Activated CD4-positive, alpha-beta T cell treated with anti-CD3 and anti-CD28 coated beads, Interleukin-2, Interleukin-4, amounts not matched to agents 100 ng/mL and 50 ng/mL, durations not matched to agents 16 hours and 8 hours (primary cell): ENCODE results near the gene ZNF598.

Source experiments
- DNase-seq: peaks from one replicate; pipeline ENCODE4 v3.0.0-alpha.2; 2020; ENCODE audit warnings: low spot score

Gene ZNF598

GRCh38 chr16:2006317-2006716 is 3.3 kb downstream of the ZNF598 start:
- no peak for DNase-seq

- no peak for DNase-seq
Observed at GRCh38 chr16:2005646-2006045, 4.0 kb downstream of the ZNF598 start.

DNA sequence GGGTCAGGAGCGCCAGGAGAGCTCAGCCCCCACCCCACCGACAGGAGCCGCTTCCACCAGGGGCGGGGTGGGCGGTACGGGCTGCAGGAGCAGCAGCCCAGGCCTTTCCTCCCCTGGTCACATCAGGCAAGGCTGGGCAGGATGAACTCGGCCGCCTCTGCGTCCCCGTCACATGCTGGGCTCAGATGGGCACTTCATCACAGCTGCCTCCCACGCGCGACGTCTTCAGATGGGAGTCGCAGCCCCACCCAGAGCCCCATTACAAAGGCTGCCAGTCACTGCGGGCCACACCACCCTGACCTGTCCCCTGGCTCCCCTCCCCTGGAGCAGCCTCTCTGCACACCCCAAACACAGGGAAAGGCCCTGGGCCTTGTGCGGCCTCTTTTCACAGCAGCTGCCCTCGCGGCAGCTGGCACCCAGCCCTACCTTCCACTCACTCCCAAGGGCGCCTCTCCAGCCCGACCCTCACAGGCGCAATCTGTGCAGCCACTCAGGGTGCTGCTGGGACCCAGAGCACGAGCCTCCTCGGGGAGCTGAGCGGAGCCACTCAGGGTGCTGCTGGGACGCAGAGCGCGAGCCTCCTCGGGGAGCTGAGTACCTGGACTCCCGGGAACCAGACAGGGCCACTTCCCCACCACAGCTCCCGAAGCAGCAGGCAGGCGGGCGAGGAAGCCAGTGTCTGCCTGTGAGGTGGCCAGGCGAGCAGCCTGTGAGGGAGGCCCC is 4.7 kb downstream of the ZNF598 start:
- DNase-seq, result no peak

DNA sequence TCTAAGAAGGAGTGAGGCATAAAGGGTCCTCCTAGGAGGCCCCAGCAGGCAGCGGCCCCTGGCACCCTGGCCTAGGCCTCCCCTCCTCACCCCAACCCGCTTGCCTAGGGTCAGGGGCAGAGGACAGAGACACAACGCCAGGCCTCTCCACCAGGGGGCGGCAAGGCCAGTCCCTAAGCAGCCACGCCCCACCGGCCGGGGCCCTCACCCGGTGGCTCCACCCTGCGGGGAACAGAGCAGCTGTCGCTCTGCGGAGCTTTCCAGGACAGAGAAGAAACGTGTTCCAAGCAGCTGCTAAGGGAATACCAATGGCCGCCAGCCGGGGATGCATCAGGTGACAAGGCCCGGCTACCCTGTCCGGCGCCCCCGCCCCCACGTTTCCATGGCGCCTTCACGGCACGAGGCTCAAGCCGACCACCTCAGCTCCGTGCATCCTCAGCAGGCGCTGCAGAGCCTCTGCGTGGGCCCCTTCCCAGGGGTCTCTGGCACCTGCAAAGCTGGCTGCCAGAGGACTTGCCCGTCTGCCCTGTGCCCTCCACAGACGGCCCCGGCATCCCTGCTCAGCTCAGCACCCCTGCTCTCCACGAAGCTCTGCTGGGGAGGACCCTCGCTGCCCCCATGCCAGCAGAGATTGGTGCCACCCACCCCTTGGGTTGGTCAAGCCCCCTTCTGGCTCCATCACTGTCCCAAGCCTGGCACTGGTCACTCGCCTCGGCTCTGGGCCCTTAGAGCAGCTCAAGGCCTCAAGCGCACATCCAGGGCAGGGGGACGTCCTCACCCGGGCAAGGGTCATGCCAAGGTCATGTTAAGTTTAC is 5.6 kb downstream of the ZNF598 start:
- peak; percentile 90 for DNase-seq

GRCh38 chr16:2003231-2003826 is 6.3 kb downstream of the ZNF598 start:
- DNase-seq, result no peak

DNA sequence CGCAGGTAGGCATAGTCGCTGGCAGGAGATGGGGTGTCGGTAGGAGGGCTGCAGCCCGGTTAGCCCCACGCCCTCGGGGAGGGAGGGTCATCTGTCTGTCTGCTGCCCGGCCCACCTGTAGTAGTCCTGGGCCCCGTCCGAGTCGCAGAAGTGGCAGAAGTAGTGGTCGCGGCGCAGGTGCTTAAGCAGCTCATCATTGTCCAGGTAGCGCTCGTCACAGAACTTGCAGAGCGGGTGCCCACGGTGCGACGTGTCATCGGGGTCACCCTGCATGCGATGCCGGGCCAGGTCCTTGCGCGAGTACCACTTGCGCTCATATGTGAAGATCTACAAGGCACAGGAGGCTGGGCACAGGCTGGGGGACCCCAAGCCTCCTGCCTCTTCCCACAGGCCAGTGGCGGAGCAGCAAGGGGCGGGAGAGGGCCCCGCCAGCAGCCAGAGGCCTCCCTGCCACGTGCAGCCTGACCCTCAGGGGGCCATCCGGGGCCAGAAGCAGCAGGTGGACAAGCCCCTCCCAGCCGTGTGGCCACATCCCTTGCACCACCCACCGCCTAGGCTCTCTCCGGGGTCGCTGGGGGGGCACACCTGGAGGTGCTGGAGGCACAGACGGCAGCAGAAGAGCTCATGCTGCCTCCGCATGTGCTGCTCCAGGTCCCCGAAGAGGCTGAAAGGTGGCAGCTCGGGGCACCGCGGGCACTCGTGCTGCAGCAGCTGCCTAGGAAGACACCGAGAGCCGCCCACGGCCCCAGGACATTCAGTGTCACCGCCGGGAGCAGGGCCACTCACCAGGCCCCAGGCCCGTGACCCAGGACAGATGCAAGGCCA is 7.0 kb downstream of the ZNF598 start:
- no peak for DNase-seq

- DNase-seq, result no peak
Observed at GRCh38 chr16:2001456-2002355, 7.9 kb downstream of the ZNF598 start.

- DNase-seq, result no peak
Observed at GRCh38 chr16:2001035-2001434, 8.6 kb downstream of the ZNF598 start.

DNA sequence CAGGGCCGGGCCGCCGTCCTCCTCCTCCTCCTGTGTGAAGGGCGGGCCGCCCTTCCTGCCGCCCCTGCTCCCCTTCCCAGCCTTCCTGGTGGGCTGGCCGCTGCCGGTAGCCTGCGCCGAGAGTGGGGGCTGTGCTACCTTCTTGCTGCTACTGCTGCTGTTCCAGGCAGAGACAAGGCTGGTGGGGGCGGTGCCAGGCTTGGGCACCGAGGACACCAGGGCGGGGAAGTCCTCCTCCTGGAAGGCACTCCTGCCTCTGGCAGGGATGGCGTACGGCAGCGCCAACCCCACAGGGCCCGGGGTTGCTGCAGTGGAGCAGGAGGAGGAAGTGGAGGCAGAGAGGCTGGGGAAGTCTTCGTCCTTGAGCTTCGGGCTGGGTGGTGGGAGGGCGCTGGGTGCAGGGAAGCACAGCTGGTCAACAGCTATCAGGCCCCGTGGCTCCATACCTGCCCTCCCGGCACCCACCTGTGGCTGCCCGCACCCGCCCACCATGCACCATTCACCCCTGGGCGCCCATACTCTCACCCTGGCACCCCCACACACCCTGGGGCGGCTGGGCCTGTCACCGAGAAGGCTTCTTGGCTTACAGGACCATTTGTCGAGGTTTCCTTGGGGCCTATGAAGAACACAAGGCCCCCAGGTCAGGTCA is 9.6 kb downstream of the ZNF598 start:
- DNase-seq, result no peak

GRCh38 chr16:1998852-1999801 is 10.5 kb downstream of the ZNF598 start:
- DNase-seq, result no peak

GRCh38 chr16:1998360-1998835 is 11.2 kb downstream of the ZNF598 start:
- no peak for DNase-seq

DNA sequence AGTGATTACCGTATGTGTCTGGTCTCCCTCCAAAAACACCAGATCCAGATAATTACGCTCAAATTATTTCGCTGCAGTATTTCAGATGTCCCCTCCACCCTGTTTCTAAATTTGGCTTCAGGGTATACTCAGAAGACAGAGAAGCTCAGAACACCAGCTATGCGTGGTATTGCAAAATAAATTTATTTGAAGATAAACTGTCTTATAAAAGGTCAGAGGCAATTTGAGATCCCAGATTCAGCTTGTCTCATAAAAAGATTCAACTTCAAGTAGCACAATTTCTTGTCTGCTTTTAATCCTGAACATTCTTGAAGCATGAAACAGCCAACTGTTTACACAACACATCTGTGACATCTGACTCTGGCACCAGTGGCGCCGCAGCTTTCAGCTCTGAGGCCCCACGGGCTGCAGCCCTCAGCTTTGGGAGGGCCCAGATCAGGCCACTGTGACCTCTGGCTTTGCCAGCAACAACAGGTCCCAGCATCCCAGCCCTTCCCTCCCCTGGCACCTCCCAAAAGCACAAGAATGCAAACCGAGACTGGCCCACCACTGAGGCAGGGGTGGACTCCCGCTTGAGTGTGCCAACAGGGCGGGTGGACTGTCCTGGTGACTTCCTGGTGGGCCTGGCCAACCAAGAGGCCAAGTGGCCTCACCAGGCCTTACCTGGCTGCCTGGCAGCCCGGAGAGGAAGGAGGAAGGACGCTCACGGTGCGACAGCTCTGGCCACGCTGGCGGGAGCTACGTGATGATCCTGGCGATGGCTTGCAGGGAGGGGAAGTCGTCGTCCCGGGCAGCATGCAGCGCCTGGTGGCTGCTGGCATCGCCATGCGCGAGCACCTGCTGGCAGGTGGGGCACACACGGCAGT is 11.9 kb downstream of the ZNF598 start:
- DNase-seq, result no peak

DNA sequence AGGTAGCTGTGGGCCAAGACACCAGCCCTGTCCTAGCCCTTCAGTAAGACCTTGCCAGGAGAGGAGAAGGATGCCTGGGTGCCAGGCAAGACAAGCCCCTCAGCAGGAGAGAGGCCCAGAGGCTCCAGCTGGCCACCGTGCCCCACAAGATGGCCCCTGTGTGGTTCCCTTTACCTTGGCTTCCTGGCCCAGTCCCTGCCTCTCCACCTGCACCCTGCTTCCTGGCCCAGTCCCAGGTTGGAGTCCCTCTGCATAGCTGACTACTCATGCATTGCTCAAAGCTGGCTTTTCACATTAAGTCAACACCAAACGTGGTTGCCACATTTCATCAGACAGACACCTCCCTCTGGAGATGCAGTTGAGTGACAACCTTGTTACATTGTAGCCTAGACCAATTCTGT is 15.9 kb downstream of the ZNF598 start:
- DNase-seq, result peak; percentile 62

GRCh38 chr16:1992704-1993317 is 16.8 kb downstream of the ZNF598 start:
- DNase-seq, result no peak

DNA sequence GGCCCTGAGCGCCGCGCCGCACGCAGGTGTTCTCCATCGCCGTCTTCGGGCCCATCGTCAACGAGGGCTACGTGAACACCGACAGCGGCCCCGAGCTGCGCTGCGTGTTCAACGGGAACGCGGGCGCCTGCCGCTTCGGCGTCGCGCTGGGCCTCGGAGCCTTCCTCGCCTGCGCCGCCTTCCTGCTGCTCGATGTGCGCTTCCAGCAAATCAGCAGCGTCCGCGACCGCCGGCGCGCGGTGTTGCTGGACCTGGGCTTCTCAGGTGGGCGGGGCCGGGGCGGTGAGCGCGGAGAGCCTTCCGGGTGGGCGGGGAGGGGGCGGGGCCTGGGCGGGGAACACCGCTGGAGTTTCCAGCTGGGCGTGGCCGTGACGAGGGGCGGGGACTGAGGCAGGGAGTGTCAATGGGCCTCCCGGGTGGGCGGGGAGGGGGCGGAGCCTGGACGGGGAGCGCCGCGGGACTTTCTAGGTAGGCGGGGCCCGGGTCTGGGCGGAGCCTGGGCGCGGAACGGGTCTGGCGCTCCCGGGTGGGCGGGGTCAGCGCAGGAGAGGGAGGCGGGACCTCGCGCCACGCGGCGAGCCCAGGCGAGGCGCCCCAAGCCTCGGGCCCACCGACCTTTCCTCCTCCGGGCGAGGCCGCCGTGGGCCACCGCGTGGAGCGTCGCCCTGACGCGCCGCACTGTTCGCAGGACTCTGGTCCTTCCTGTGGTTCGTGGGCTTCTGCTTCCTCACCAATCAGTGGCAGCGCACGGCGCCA is 17.5 kb downstream of the ZNF598 start:
- peak; percentile 98 for DNase-seq

GRCh38 chr16:1991588-1991947 is 18.1 kb downstream of the ZNF598 start:
- no peak for DNase-seq

DNA sequence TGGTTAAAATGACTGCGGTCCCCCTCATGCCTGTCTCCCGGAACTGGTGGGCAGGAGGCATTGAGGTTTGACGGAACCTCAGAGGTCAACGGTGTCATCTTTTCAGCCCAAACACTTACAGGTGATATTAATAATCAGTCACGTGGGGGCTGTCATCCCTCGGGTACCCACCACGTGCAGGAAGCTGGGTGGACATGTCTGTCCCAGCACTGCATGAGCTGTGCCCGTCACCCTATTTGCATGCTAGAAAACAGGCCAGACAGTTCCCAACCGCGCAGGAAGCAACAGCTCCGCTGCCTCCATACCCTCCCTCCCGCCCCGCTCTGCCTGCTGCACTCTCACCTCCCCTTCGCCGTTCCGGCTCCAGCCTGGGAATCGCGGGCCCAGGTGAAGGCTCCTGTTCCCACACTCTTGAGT is 18.5 kb downstream of the ZNF598 start:
- DNase-seq, result no peak
